T-cell (primary cell): Measurements from ENCODE around the gene MAX. TPM values are rescaled to one million over a fixed set of nuclear protein-coding genes. Genes with fewer than 3 reads are reported as not detected.
"Not testable (repeated sequence)": the region's sequence is repeated elsewhere in the genome, so short reads cannot be mapped to it uniquely, and the experiment has no call there.

Experiments
- ATAC-seq, 4 experiments: fragments of 200-7000 bp in 3 of 4; fragments of 150-1000 bp in 1 of 4; cut with Tn5 transposase; replicated peaks in 1 of 4; 1 replicate in 3 of 4; 2 replicates in 1 of 4; pipeline ENCODE4 v1.10.0; 2021; ENCODE audit warnings: moderate library complexity in 3 of 4, mild to moderate bottlenecking in 2 of 4, moderate number of reproducible peaks in 1 of 4
- CTCF ChIA-PET, 2 donors: fragments of 300-600 bp; sonication (Branson Sonifier 250); formaldehyde crosslinking; loops; one replicate each; lab custom pipeline; 2022; ENCODE audit warnings: antibody characterized with exemption in 2 of 2; lab: Charles Lee
- POLR2A ChIA-PET, 2 donors: fragments of 300-600 bp; sonication (Branson Sonifier 250); formaldehyde crosslinking; loops; one replicate each; lab custom pipeline; 2022; ENCODE audit warnings: antibody characterized with exemption in 2 of 2; lab: Charles Lee
- DNase-seq, 35 experiments: peaks; one replicate each; pipeline versions ENCODE4 v3.0.0 to v3.0.0-alpha.2; 2013 to 2023
- H3K27ac ChIP-seq: one replicate; pipeline ENCODE4 v1.5.1; 2013; ENCODE audit warnings: low read length
- H3K27me3 ChIP-seq, 2 experiments: replicated peaks in 1 of 2; 1 replicate in 1 of 2; 2 replicates in 1 of 2; pipeline versions ENCODE4 v1.6.1 to v1.7.0; 2013; ENCODE audit warnings: low read length in 1 of 2, mixed read lengths in 1 of 2; ENCODE audit not compliant: control insufficient read depth in 2 of 2, insufficient read depth in 2 of 2; ENCODE audit errors: extremely low read depth in 1 of 2
- H3K36me3 ChIP-seq, 2 donors: 1 replicate in 1 of 2; 2 replicates in 1 of 2; pipeline versions ENCODE4 v1.6.1 to v1.7.0; 2013; ENCODE audit warnings: low read length in 1 of 2; ENCODE audit not compliant: control insufficient read depth in 2 of 2, insufficient read depth in 1 of 2; ENCODE audit errors: extremely low read depth in 1 of 2
- H3K4me1 ChIP-seq, 2 experiments: 1 replicate in 1 of 2; 2 replicates in 1 of 2; pipeline versions ENCODE4 v1.6.1 to v1.7.0; 2013; ENCODE audit warnings: low read length in 2 of 2, mixed read lengths in 1 of 2; ENCODE audit not compliant: insufficient read depth in 2 of 2, control insufficient read depth in 1 of 2; ENCODE audit errors: extremely low read depth in 1 of 2
- H3K4me3 ChIP-seq, 2 donors: 1 replicate in 1 of 2; 2 replicates in 1 of 2; pipeline versions ENCODE4 v1.5.1 to v1.7.0; 2013; ENCODE audit warnings: mild to moderate bottlenecking in 2 of 2, low read length in 1 of 2, moderate library complexity in 1 of 2; ENCODE audit not compliant: control insufficient read depth in 1 of 2; ENCODE audit errors: extremely low read depth in 1 of 2
- H3K9me3 ChIP-seq: 2 replicates; pipeline ENCODE4 v1.7.0; 2013
- H3K27ac Mint-ChIP-seq, 2 donors: one replicate each; pipeline ENCODE4 v1.8.0; 2020 to 2021; ENCODE audit warnings: mild to moderate bottlenecking in 2 of 2, mixed read lengths in 2 of 2
- H3K27me3 Mint-ChIP-seq, 2 donors: one replicate each; pipeline ENCODE4 v1.8.0; 2021 to 2022; ENCODE audit warnings: mixed read lengths in 2 of 2
- H3K36me3 Mint-ChIP-seq: one replicate; pipeline ENCODE4 v1.8.0; 2021; ENCODE audit warnings: mixed read lengths
- H3K4me1 Mint-ChIP-seq, 3 donors: one replicate each; pipeline ENCODE4 v1.8.0; 2020 to 2022; ENCODE audit warnings: mixed read lengths in 3 of 3, mild to moderate bottlenecking in 1 of 3
- H3K4me3 Mint-ChIP-seq, 3 donors: one replicate each; pipeline ENCODE4 v1.8.0; 2020 to 2022; ENCODE audit warnings: mild to moderate bottlenecking in 3 of 3, mixed read lengths in 3 of 3, moderate library complexity in 3 of 3
- H3K9me3 Mint-ChIP-seq, 3 donors: one replicate each; pipeline ENCODE4 v1.8.0; 2020 to 2022; ENCODE audit warnings: mixed read lengths in 3 of 3
- WGBS: methylation state at CpG from one replicate; pipeline ENCODE4 v1.1.5; 2013; ENCODE audit warnings: missing lambda C conversion rate; ENCODE audit not compliant: insufficient coverage; 5-methylcytosine and 5-hydroxymethylcytosine counted together
- total RNA-seq, 35 experiments: library from RNA in 6 of 35; stranded (reverse) in 6 of 35; fragments of 120-200 nt in 1 of 35; gene quantifications; one replicate each; pipeline versions ENCODE4 v1.2.1 to v1.2.4 and lab custom pipeline; 2013 to 2026

Gene MAX
- total RNA-seq, 5 donors from 2014 or later (not counting 1 experiment from before 2014, with no cell fraction given), result 174 to 216 (median 207) TPM

DNA sequence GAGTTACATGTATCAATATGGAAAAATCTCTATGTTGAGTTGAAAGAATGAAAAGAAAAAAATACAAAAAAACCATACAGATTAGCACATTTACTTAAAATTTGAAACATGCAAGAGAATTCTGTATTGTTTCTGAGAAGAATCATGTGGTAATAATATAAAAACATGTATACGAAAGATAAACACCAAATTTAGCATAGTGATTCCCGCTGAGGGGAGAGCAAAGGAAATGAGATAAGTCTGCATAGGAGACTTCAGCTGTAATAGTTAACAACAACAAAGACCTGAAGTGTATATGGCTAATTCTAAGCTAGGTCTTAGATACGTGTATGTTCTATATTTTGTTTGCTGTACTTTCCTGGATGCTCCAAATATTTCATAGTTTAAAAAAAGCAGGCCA is 69.1 kb downstream of the MAX start:
- no peak overlapping the region for H3K27ac ChIP-seq
- H3K4me3 ChIP-seq, result no peak overlapping the region
- no peaks in the 10 kb centered on the region for H3K4me1 ChIP-seq
- Mint-ChIP-seq H3K4me3 (no peak overlapping the region), H3K9me3 (no peaks in the 10 kb centered on the region), H3K27ac (no peak overlapping the region), H3K4me1 (peaks cover 0 to 5% (median 0%) of the 10 kb centered on the region in 3 donors), H3K36me3 (peaks cover 42% of the 10 kb centered on the region), H3K27me3 (no peaks in the 10 kb centered on the region)
- H3K36me3 ChIP-seq, result peaks cover 2 to 30% of the 10 kb centered on the region in 2 donors
- DNase-seq (no peak), ATAC-seq (no peak)
- no peaks in the 10 kb centered on the region for H3K27me3 ChIP-seq
- ChIA-PET CTCF (interaction anchor here in 1 of 2 donors (0.6 kb wide), 1 partner anchor 980 kb away, joined by 3 read pairs; no protein-coding TSS in a partner anchor), POLR2A (interaction anchor here in 1 of 2 donors (0.6 kb wide), 1 partner anchor 645 kb away, joined by 6 read pairs; the partner anchor contains the start of gene MTHFD1)
- H3K9me3 ChIP-seq, result no peaks in the 10 kb centered on the region
- 100% methylated on average over 1 of the region's 3 CpGs for WGBS

GRCh38 chr14:65032319-65032718 is 70.0 kb downstream of the MAX start:
- no peaks in the 10 kb centered on the region for H3K9me3 ChIP-seq
- Mint-ChIP-seq H3K36me3 (peaks cover 50% of the 10 kb centered on the region), H3K4me3 (no peak overlapping the region), H3K27ac (no peak overlapping the region), H3K4me1 (peaks cover 0 to 5% (median 0%) of the 10 kb centered on the region in 3 donors), H3K27me3 (no peaks in the 10 kb centered on the region), H3K9me3 (no peaks in the 10 kb centered on the region)
- no peak for DNase-seq
- H3K4me1 ChIP-seq, result no peaks in the 10 kb centered on the region
- peaks cover 2 to 39% of the 10 kb centered on the region in 2 donors for H3K36me3 ChIP-seq
- no peak overlapping the region for H3K4me3 ChIP-seq
- no peaks in the 10 kb centered on the region for H3K27me3 ChIP-seq
- no peak overlapping the region for H3K27ac ChIP-seq
- WGBS, result 94% methylated on average over 7 of the region's 11 CpGs
- POLR2A ChIA-PET, result interaction anchor here in 1 of 2 donors (0.5 kb wide), 1 partner anchor 67 kb away, joined by 3 read pairs; no protein-coding TSS in a partner anchor
- no peak for ATAC-seq
- CTCF ChIA-PET, result no interaction called here

GRCh38 chr14:65031321-65031720 is 71.0 kb downstream of the MAX start:
- H3K4me1 Mint-ChIP-seq, H3K4me3 Mint-ChIP-seq, H3K4me1 ChIP-seq, H3K9me3 Mint-ChIP-seq, H3K9me3 ChIP-seq, DNase-seq, H3K27me3 Mint-ChIP-seq, H3K27ac Mint-ChIP-seq, H3K27ac ChIP-seq, H3K4me3 ChIP-seq, CTCF ChIA-PET, ATAC-seq, H3K27me3 ChIP-seq: not testable (repeated sequence)
- 100% methylated on average over 4 of the region's 10 CpGs for WGBS
- POLR2A ChIA-PET, result interaction anchor here in 1 of 2 donors (0.7 to 1.1 kb wide), 2 partner anchors 12 to 31 kb away, joined by 3 to 5 read pairs; no protein-coding TSS in a partner anchor
- H3K36me3 ChIP-seq, result peaks cover 2 to 46% of the 10 kb centered on the region in 2 donors
- H3K36me3 Mint-ChIP-seq, result peaks cover 59% of the 10 kb centered on the region

- Mint-ChIP-seq H3K36me3 (peaks cover 50% of the 10 kb centered on the region), H3K9me3 (no peaks in the 10 kb centered on the region), H3K4me3 (no peak overlapping the region), H3K27ac (no peak overlapping the region), H3K27me3 (no peaks in the 10 kb centered on the region), H3K4me1 (no peaks in the 10 kb centered on the region)
- ChIA-PET POLR2A (no interaction called here), CTCF (interaction anchor here in 1 of 2 donors (0.6 kb wide), 1 partner anchor 370 kb away, joined by 4 read pairs; no protein-coding TSS in a partner anchor)
- no peak for DNase-seq
- H3K4me1 ChIP-seq, result no peaks in the 10 kb centered on the region
- H3K9me3 ChIP-seq, result no peaks in the 10 kb centered on the region
- H3K27ac ChIP-seq, result no peak overlapping the region
- H3K27me3 ChIP-seq, result no peaks in the 10 kb centered on the region
- ATAC-seq, result no peak
- WGBS, result no CpG with 5 or more reads among the region's 3 CpGs
- peaks cover 0 to 48% of the 10 kb centered on the region in 2 donors for H3K36me3 ChIP-seq
- no peak overlapping the region for H3K4me3 ChIP-seq
Measured at GRCh38 chr14:65028937-65029336, 73.4 kb downstream of the MAX start.

DNA sequence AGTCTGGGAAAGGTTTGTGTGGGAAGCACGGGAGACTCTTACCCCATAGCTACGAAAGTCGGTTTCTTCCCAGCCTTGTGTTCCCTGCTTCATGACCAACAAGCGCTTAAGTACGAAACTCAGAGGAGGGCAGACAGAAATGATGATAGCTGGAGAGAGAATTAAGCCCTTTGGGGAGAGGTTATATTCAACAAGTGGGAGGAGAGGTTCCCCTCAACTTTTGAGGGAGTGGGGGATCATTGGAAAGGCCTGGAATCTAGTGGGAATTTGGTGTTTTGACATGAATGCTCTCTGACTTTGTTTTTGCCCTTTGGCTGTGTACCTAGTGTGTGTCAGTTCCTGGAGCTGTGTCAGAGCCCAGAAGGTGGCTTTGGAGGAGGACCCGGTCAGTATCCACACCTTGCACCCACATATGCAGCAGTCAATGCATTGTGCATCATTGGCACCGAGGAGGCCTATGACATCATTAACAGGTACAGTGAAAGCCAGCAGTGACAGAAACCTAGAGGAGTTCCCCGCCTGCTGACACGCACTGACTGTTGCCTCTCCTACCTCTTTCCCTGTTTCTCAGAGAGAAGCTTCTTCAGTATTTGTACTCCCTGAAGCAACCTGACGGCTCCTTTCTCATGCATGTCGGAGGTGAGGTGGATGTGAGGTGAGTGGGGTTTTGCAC is 75.1 kb downstream of the MAX start:
- DNase-seq, result no peak
- H3K9me3 Mint-ChIP-seq, result no peaks in the 10 kb centered on the region

DNA sequence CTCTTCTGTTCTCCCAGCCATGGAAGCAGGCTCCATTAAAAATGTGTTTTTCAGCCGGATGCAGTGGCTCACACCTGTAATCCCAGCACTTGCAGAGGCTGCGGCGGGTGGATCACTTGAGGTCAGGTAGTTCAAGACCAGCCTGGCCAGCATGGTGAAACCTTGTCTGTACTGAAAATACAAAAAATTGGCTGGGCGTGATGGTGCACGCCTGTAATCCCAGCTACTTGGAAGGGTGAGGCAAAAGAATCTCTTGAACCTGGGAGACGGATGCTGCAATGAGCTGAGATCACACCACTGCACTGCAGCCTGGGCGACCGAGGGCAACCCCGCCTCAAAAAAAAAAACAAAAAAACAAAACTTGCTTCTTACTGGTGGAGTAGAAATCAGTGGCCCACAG is 75.8 kb downstream of the MAX start:
- CTCF ChIA-PET, result no interaction called here
- no peak overlapping the region for H3K27ac Mint-ChIP-seq
- no peak overlapping the region for H3K4me3 Mint-ChIP-seq

More for the DNA sequence above, 75.1 kb downstream of the MAX start:
- Mint-ChIP-seq H3K27me3 (no peaks in the 10 kb centered on the region), H3K36me3 (peaks cover 46% of the 10 kb centered on the region), H3K27ac (no peak overlapping the region), H3K4me3 (no peak overlapping the region), H3K4me1 (no peaks in the 10 kb centered on the region)
- Histone ChIP-seq H3K4me3 (no peak overlapping the region), H3K27ac (no peak overlapping the region), H3K9me3 (no peaks in the 10 kb centered on the region), H3K36me3 (peaks cover 2 to 41% of the 10 kb centered on the region in 2 donors), H3K27me3 (no peaks in the 10 kb centered on the region), H3K4me1 (no peaks in the 10 kb centered on the region)
- 100% methylated on average over 3 of the region's 11 CpGs for WGBS
- ChIA-PET CTCF (no interaction called here), POLR2A (no interaction called here)
- ATAC-seq, result no peak

More for the DNA sequence above, 75.8 kb downstream of the MAX start:
- no peak overlapping the region for H3K27ac ChIP-seq
- H3K4me1 ChIP-seq, result no peaks in the 10 kb centered on the region
- DNase-seq, result no peak
- Mint-ChIP-seq H3K36me3 (peaks cover 46% of the 10 kb centered on the region), H3K27me3 (no peaks in the 10 kb centered on the region), H3K9me3 (no peaks in the 10 kb centered on the region), H3K4me1 (no peaks in the 10 kb centered on the region)
- H3K36me3 ChIP-seq, result peaks cover 2 to 35% of the 10 kb centered on the region in 2 donors
- no peaks in the 10 kb centered on the region for H3K9me3 ChIP-seq
- H3K27me3 ChIP-seq, result no peaks in the 10 kb centered on the region
- POLR2A ChIA-PET, result no interaction called here
- no peak overlapping the region for H3K4me3 ChIP-seq
- ATAC-seq, result no peak
- 96% methylated on average over 5 of the region's 9 CpGs for WGBS
